Activated naive CD4-positive, alpha-beta T cell treated with Interleukin-2 at 50 U/mL for 16 hours (primary cell): ENCODE measurements around the gene NRARP.

Experiments used
- DNase-seq: peaks from one replicate; pipeline ENCODE4 v3.0.0-alpha.2; 2020

NRARP gene

GRCh38 chr9:137310189-137311052, 8.3 kb upstream of the NRARP start:
- DNase-seq = no peak

- DNase-seq = no peak
Measured at GRCh38 chr9:137309368-137310188, 7.5 kb upstream of the NRARP start.

- no peak for DNase-seq
Measured at GRCh38 chr9:137308057-137308619, 6.1 kb upstream of the NRARP start.

GRCh38 chr9:137307255-137308056, 5.4 kb upstream of the NRARP start:
- DNase-seq = no peak

- DNase-seq = no peak
Measured at GRCh38 chr9:137306850-137307254, 4.8 kb upstream of the NRARP start.

- no peak for DNase-seq
Measured at GRCh38 chr9:137306066-137306849, 4.2 kb upstream of the NRARP start.

- DNase-seq = no peak
Measured at GRCh38 chr9:137305798-137306065, 3.7 kb upstream of the NRARP start.

- DNase-seq = peak; percentile 66
Measured at GRCh38 chr9:137305060-137305797, 3.2 kb upstream of the NRARP start.

- no peak for DNase-seq
Measured at GRCh38 chr9:137304383-137305059, 2.5 kb upstream of the NRARP start.

- DNase-seq = no peak
Measured at GRCh38 chr9:137303893-137304382, 1.9 kb upstream of the NRARP start.

- no peak for DNase-seq
Measured at GRCh38 chr9:137303151-137303892, 1.3 kb upstream of the NRARP start.

GRCh38 chr9:137302449-137303150, 529 bp upstream of the NRARP start:
- DNase-seq = no peak

GRCh38 chr9:137301081-137301947, 757 bp downstream of the NRARP start:
- peak; percentile 41 for DNase-seq

GRCh38 chr9:137300567-137301080, 1.4 kb downstream of the NRARP start:
- no peak for DNase-seq

GRCh38 chr9:137299938-137300337, 2.1 kb downstream of the NRARP start:
- no peak for DNase-seq

- no peak for DNase-seq
Measured at GRCh38 chr9:137299203-137299565, 2.9 kb downstream of the NRARP start.

- DNase-seq = no peak
Measured at GRCh38 chr9:137298401-137299202, 3.5 kb downstream of the NRARP start.
